ENCODE results near the gene SYNM.

DNA sequence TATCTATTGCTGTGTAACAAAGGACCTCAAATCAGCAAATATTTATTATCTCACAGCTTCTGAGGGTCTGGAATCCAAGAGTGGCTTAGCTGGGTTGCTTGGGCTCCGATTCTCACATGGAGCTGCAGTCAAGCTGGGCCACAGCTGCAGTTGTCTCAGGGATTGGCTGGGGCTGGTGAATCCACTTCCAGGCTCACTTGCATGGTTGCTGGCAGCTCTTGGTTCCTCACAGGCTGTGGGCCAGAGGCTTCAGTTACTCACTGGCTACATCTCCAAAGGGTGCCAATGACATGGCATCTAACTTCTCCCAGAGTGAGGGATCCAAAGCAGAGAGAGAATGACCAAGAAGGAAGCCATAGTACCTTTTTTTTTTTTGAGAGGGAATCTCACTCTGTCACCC lies 13.9 kb upstream of the SYNM start:
- TF ChIP-seq, protein P1, sequence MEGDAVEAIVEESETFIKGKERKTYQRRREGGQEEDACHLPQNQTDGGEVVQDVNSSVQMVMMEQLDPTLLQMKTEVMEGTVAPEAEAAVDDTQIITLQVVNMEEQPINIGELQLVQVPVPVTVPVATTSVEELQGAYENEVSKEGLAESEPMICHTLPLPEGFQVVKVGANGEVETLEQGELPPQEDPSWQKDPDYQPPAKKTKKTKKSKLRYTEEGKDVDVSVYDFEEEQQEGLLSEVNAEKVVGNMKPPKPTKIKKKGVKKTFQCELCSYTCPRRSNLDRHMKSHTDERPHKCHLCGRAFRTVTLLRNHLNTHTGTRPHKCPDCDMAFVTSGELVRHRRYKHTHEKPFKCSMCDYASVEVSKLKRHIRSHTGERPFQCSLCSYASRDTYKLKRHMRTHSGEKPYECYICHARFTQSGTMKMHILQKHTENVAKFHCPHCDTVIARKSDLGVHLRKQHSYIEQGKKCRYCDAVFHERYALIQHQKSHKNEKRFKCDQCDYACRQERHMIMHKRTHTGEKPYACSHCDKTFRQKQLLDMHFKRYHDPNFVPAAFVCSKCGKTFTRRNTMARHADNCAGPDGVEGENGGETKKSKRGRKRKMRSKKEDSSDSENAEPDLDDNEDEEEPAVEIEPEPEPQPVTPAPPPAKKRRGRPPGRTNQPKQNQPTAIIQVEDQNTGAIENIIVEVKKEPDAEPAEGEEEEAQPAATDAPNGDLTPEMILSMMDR (IDR thresholded peaks at IDR 0.05), result no peak
- TF ChIP-seq POLR2A (IDR thresholded peaks at IDR 0.05), result no peak

Data from body of pancreas (tissue), 4 donors.